ENCODE data around the gene UFD1. TPM values are rescaled to one million over a fixed set of nuclear protein-coding genes. Genes with fewer than 3 reads are reported as not detected.

UFD1 gene
- total and polyA plus RNA-seq, 2 of the 4 experiments (the other 2 are of a cell fraction): 149 to 152 TPM

GRCh38 chr22:19506212-19506611 lies 27.2 kb upstream of the UFD1 start:
- no peaks in the 10 kb centered on the region; the same call in 1 of the 2 replicates for H4K20me1 ChIP-seq (ENCODE audit: insufficient read depth, low read length)
- H3K4me3 ChIP-seq (ENCODE audit: insufficient read depth, low read depth, low read length): no peak overlapping the region
- H3K4ac ChIP-seq (ENCODE audit: low read depth, low read length): no peak overlapping the region
- no peak overlapping the region for H3K14ac ChIP-seq (replicated peaks; ENCODE audit: low read depth, low read length)
- H3K27me3 ChIP-seq (ENCODE audit: control insufficient read depth, insufficient read depth, low read length): no peaks in the 10 kb centered on the region
- no peak overlapping the region for H3K27ac ChIP-seq (ENCODE audit: insufficient read depth, low read length)
- no peak overlapping the region for H3K23ac ChIP-seq (ENCODE audit: low read depth, low read length)
- dilution Hi-C loops (cut with HindIII; ENCODE audit: low sequenced_read_pairs, unreplicated experiment) (no loop called here), in situ Hi-C loops (cut with MboI; ENCODE audit: low sequenced_read_pairs) (no loop called here), intact Hi-C loops (cut with micrococcal nuclease) (no loop called here)
- H2AK9ac ChIP-seq (replicated peaks; ENCODE audit: low read depth, low read length, poor library complexity): no peak overlapping the region
- no peak overlapping the region for H2AK5ac ChIP-seq (ENCODE audit: low read depth, low read length)
- H3K18ac ChIP-seq (ENCODE audit: low read depth, low read length): no peak overlapping the region
- no peak overlapping the region for H3K9ac ChIP-seq (ENCODE audit: low read depth, low read length)
- H4K5ac ChIP-seq (ENCODE audit: low read depth, low read length): no peak overlapping the region
- ChIA-PET CTCF (no interaction called here), POLR2A (ENCODE audit: unreplicated experiment) (no interaction called here)
- BruUV-seq (replicated peaks): no TSS peak
- WGBS, 2 experiments (ENCODE audit: extremely low coverage in 2 of 2, insufficient read length in 1 of 2): 63% methylated on average over 7 of the region's 10 CpGs; no CpG with 5 or more reads in 1 of the 2 experiments
- no peak overlapping the region for H2BK20ac ChIP-seq (ENCODE audit: low read depth, low read length)
- no peak overlapping the region for H4K8ac ChIP-seq (ENCODE audit: low read depth in 2 of 2, low read length in 2 of 2)
- H2BK5ac ChIP-seq (ENCODE audit: low read depth, low read length, poor library complexity, severe bottlenecking): no peak overlapping the region
- DNase-seq: no peak
- H3K79me1 ChIP-seq (ENCODE audit: low read depth in 1 of 2, low read length in 2 of 2): no peaks in the 10 kb centered on the region
- no peak overlapping the region for H4K91ac ChIP-seq (ENCODE audit: insufficient read depth, low read depth, low read length)
- no peak overlapping the region for H3K4me2 ChIP-seq (ENCODE audit: low read depth, low read length)
- no peaks in the 10 kb centered on the region for H3K9me1 ChIP-seq (ENCODE audit: insufficient read depth, low read length)
- peak overlapping the region; percentile 21 for H2AFZ ChIP-seq (replicated peaks; ENCODE audit: low read length, poor library complexity)
- ATAC-seq (ENCODE audit: low read depth): no peak
- peaks cover 2% of the 10 kb centered on the region; the same call in 1 of the 2 replicates for H3K36me3 ChIP-seq (ENCODE audit: control insufficient read depth, insufficient read depth, low read length)
- no peaks in the 10 kb centered on the region for H3K4me1 ChIP-seq (ENCODE audit: control insufficient read depth, insufficient read depth, low read length)
- no peaks in the 10 kb centered on the region for H3K9me3 ChIP-seq (ENCODE audit: control insufficient read depth, insufficient read depth, low read length)
- H3K56ac ChIP-seq (ENCODE audit: extremely low read depth, insufficient read depth, low read length): no peak overlapping the region
- TF ChIP-seq NFE2L2 (IDR thresholded peaks at IDR 0.05; ENCODE audit: low read depth, low read length) (no peak), FOS (IDR thresholded peaks at IDR 0.05; ENCODE audit: low read depth, low read length) (no peak), RCOR1 (IDR thresholded peaks at IDR 0.05; ENCODE audit: insufficient replicate concordance, low read length) (no peak), BHLHE40 (IDR thresholded peaks at IDR 0.05; ENCODE audit: low read depth, low read length) (no peak), SMC3 (IDR thresholded peaks at IDR 0.05; ENCODE audit: low read depth, low read length) (no peak), MXI1 (IDR thresholded peaks at IDR 0.05; ENCODE audit: borderline replicate concordance, low read depth, low read length) (no peak), ELK1 (IDR thresholded peaks at IDR 0.05; ENCODE audit: borderline replicate concordance, low read depth, low read length) (no peak), RAD21 (IDR thresholded peaks at IDR 0.05; ENCODE audit: low read length) (no peak), USF2 (IDR thresholded peaks at IDR 0.05; ENCODE audit: low read depth, low read length) (no peak), CHD1 (IDR thresholded peaks at IDR 0.05; ENCODE audit: low read depth, low read length) (no peak), MAZ (IDR thresholded peaks at IDR 0.05; ENCODE audit: borderline replicate concordance, low read depth, low read length) (no peak), RFX5 (IDR thresholded peaks at IDR 0.05; ENCODE audit: low read depth, low read length) (no peak), POLR2A (IDR thresholded peaks at IDR 0.05; ENCODE audit: low read depth, low read length) (no peak), CEBPB (IDR thresholded peaks at IDR 0.05; ENCODE audit: low read depth, low read length) (no peak), MAFK (IDR thresholded peaks at IDR 0.05; ENCODE audit: low read depth, low read length) (no peak)
- H2BK120ac ChIP-seq (ENCODE audit: low read depth, low read length): no peak overlapping the region
- no peak overlapping the region for H2BK15ac ChIP-seq (ENCODE audit: low read depth, low read length)
